Esophagus squamous epithelium (tissue), 4 donors: ENCODE data around the gene CASP8.

Experiments used
- POLR2A ChIP-seq, 4 donors: fragments of 450-650 bp; IDR thresholded peaks; one replicate each; pipeline ENCODE4 v1.6.1; 2017; ENCODE audit warnings: antibody characterized with exemption in 4 of 4, mild to moderate bottlenecking in 4 of 4, moderate library complexity in 3 of 4
- TF ChIP-seq, protein P1 (sequence below), 6 experiments: fragments of 450-650 bp in 4 of 6; fragments of 200-600 bp in 2 of 6; sonication (generic) in 2 of 6; IDR thresholded peaks; one replicate each; pipeline ENCODE4 v1.5.1; 2016 to 2019; ENCODE audit warnings: antibody characterized with exemption in 6 of 6, mild to moderate bottlenecking in 4 of 6, moderate library complexity in 4 of 6

- TF ChIP-seq POLR2A (IDR thresholded peaks at IDR 0.05) = peak in 1 of 4 donors; percentile 16
- TF ChIP-seq, protein P1, sequence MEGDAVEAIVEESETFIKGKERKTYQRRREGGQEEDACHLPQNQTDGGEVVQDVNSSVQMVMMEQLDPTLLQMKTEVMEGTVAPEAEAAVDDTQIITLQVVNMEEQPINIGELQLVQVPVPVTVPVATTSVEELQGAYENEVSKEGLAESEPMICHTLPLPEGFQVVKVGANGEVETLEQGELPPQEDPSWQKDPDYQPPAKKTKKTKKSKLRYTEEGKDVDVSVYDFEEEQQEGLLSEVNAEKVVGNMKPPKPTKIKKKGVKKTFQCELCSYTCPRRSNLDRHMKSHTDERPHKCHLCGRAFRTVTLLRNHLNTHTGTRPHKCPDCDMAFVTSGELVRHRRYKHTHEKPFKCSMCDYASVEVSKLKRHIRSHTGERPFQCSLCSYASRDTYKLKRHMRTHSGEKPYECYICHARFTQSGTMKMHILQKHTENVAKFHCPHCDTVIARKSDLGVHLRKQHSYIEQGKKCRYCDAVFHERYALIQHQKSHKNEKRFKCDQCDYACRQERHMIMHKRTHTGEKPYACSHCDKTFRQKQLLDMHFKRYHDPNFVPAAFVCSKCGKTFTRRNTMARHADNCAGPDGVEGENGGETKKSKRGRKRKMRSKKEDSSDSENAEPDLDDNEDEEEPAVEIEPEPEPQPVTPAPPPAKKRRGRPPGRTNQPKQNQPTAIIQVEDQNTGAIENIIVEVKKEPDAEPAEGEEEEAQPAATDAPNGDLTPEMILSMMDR (IDR thresholded peaks at IDR 0.05) = no peak
These were observed 3.4 kb downstream of the CASP8 start for GRCh38 chr2:201263779-201264178.
